ENCODE measurements around the gene EIF4G3.

GRCh38 chr1:21052034-21052433, 124.7 kb downstream of the EIF4G3 start:
- no peak for TF ChIP-seq POLR2AphosphoS5 (IDR thresholded peaks at IDR 0.05)
- TF ChIP-seq, protein P1, sequence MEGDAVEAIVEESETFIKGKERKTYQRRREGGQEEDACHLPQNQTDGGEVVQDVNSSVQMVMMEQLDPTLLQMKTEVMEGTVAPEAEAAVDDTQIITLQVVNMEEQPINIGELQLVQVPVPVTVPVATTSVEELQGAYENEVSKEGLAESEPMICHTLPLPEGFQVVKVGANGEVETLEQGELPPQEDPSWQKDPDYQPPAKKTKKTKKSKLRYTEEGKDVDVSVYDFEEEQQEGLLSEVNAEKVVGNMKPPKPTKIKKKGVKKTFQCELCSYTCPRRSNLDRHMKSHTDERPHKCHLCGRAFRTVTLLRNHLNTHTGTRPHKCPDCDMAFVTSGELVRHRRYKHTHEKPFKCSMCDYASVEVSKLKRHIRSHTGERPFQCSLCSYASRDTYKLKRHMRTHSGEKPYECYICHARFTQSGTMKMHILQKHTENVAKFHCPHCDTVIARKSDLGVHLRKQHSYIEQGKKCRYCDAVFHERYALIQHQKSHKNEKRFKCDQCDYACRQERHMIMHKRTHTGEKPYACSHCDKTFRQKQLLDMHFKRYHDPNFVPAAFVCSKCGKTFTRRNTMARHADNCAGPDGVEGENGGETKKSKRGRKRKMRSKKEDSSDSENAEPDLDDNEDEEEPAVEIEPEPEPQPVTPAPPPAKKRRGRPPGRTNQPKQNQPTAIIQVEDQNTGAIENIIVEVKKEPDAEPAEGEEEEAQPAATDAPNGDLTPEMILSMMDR (IDR thresholded peaks at IDR 0.05 in 8 of 11, conservative IDR thresholded peaks at IDR 0.05 in 3 of 11), result no peak
- no peak for TF ChIP-seq POLR2A (IDR thresholded peaks at IDR 0.05)

Measured in spleen (tissue), 7 donors.